CD14-positive monocyte (primary cell): ENCODE results near the gene GAS1. TPM values are rescaled to one million over a fixed set of nuclear protein-coding genes. Genes with fewer than 3 reads are reported as not detected.

Experiments used
- DNase-seq, 3 donors: peaks; one replicate each; pipeline ENCODE4 v3.0.0-alpha.2; 2011 to 2022
- H2AFZ ChIP-seq: 2 replicates; pipeline ENCODE4 v1.6.0; 2012; ENCODE audit warnings: mild to moderate bottlenecking, low read depth, low read length, inconsistent platforms; ENCODE audit not compliant: insufficient read depth, poor library complexity, severe bottlenecking
- H3K27ac ChIP-seq, 2 donors: 1 replicate in 1 of 2; 2 replicates in 1 of 2; pipeline ENCODE4 v1.5.1; 2012 to 2013; ENCODE audit warnings: low read length in 2 of 2, control low read depth in 1 of 2, inconsistent platforms in 1 of 2, low read depth in 1 of 2, mild to moderate bottlenecking in 1 of 2
- H3K27me3 ChIP-seq, 2 donors: one replicate each; pipeline versions ENCODE4 v1.6.0 to v1.6.1; 2011 to 2013; ENCODE audit warnings: low read length in 2 of 2; ENCODE audit not compliant: control insufficient read depth in 2 of 2, insufficient read depth in 2 of 2
- H3K36me3 ChIP-seq, 2 donors: replicated peaks in 1 of 2; 1 replicate in 1 of 2; 2 replicates in 1 of 2; pipeline versions ENCODE4 v1.5.1 to v1.6.1; 2012 to 2013; ENCODE audit warnings: low read length in 2 of 2, control low read depth in 1 of 2, inconsistent platforms in 1 of 2, mild to moderate bottlenecking in 1 of 2; ENCODE audit not compliant: insufficient read depth in 2 of 2, control insufficient read depth in 1 of 2
- H3K4me1 ChIP-seq, 2 donors: 1 replicate in 1 of 2; 2 replicates in 1 of 2; pipeline versions ENCODE4 v1.5.1 to v1.6.1; 2012 to 2013; ENCODE audit warnings: low read length in 2 of 2, control low read depth in 1 of 2, inconsistent platforms in 1 of 2, mild to moderate bottlenecking in 1 of 2, moderate library complexity in 1 of 2; ENCODE audit not compliant: insufficient read depth in 2 of 2, control insufficient read depth in 1 of 2
- H3K4me2 ChIP-seq: replicated peaks from 2 replicates; pipeline ENCODE3; 2012; ENCODE audit warnings: low read length, moderate library complexity, mild to moderate bottlenecking; ENCODE audit not compliant: poor library complexity, severe bottlenecking; ENCODE audit errors: extremely low read depth
- H3K4me3 ChIP-seq, 3 experiments: fragments of 200-600 bp in 1 of 3; sonication (generic) in 1 of 3; replicated peaks in 1 of 3; 1 replicate in 2 of 3; 2 replicates in 1 of 3; pipeline ENCODE4 v1.5.1; 2011 to 2013; ENCODE audit warnings: low read length in 3 of 3, mild to moderate bottlenecking in 3 of 3, control low read depth in 2 of 3, low read depth in 2 of 3, inconsistent platforms in 1 of 3, moderate library complexity in 1 of 3
- H3K79me2 ChIP-seq: 2 replicates; pipeline ENCODE4 v1.6.0; 2012; ENCODE audit warnings: mild to moderate bottlenecking, control low read depth, inconsistent platforms, low read length, moderate library complexity; ENCODE audit not compliant: insufficient read depth
- H3K9ac ChIP-seq: 2 replicates; pipeline ENCODE4 v1.6.0; 2017; ENCODE audit warnings: low read length, mild to moderate bottlenecking; ENCODE audit not compliant: insufficient read depth, poor library complexity, severe bottlenecking
- H3K9me3 ChIP-seq, 2 donors: replicated peaks in 1 of 2; 1 replicate in 1 of 2; 2 replicates in 1 of 2; pipeline versions ENCODE4 v1.5.1 to v1.6.1; 2012 to 2013; ENCODE audit warnings: low read length in 2 of 2, control low read depth in 1 of 2; ENCODE audit not compliant: control insufficient read depth in 1 of 2, insufficient read depth in 1 of 2
- H4K20me1 ChIP-seq: 2 replicates; pipeline ENCODE4 v1.6.0; 2012; ENCODE audit warnings: mild to moderate bottlenecking, low read length, control low read depth, moderate library complexity; ENCODE audit not compliant: insufficient read depth
- H3K27ac Mint-ChIP-seq, 7 donors: one replicate each; pipeline ENCODE4 v1.8.0; 2020; ENCODE audit warnings: mild to moderate bottlenecking in 7 of 7, mixed read lengths in 7 of 7, moderate library complexity in 6 of 7, inconsistent platforms in 2 of 7
- H3K27me3 Mint-ChIP-seq, 3 donors: one replicate each; pipeline ENCODE4 v1.8.0; 2021 to 2022; ENCODE audit warnings: low read depth in 3 of 3, mild to moderate bottlenecking in 3 of 3, mixed read lengths in 3 of 3, moderate library complexity in 3 of 3, inconsistent platforms in 1 of 3
- H3K36me3 Mint-ChIP-seq, 2 donors: one replicate each; pipeline ENCODE4 v1.8.0; 2020; ENCODE audit warnings: mixed read lengths in 2 of 2, inconsistent platforms in 1 of 2, mild to moderate bottlenecking in 1 of 2
- H3K4me1 Mint-ChIP-seq: one replicate; pipeline ENCODE4 v1.8.0; 2020; ENCODE audit warnings: mild to moderate bottlenecking, mixed read lengths
- H3K4me3 Mint-ChIP-seq, 2 donors: one replicate each; pipeline ENCODE4 v1.8.0; 2020; ENCODE audit warnings: mild to moderate bottlenecking in 2 of 2, mixed read lengths in 2 of 2, moderate library complexity in 1 of 2
- H3K9me3 Mint-ChIP-seq, 7 donors: one replicate each; pipeline ENCODE4 v1.8.0; 2020 to 2022; ENCODE audit warnings: mixed read lengths in 7 of 7, mild to moderate bottlenecking in 6 of 7, moderate library complexity in 6 of 7, inconsistent platforms in 2 of 7
- WGBS: methylation state at CpG from one replicate; pipeline ENCODE4 v1.1.5; 2013; ENCODE audit warnings: missing lambda C conversion rate; ENCODE audit not compliant: insufficient coverage; 5-methylcytosine and 5-hydroxymethylcytosine counted together
- intact Hi-C, 2 donors: fragments of 100-400 bp; cut with micrococcal nuclease; formaldehyde crosslinking; loops; one replicate each; pipeline versions ENCODE4 v1.15.0 to v1.15.1; 2023
- polyA plus RNA-seq, 3 donors: library from polyadenylated mRNA; depleted of rRNA in 1 of 3; unstranded in 2 of 3; stranded (reverse) in 1 of 3; fragments of 300-500 nt in 2 of 3; fragments of >200 nt in 1 of 3; fragmentation: Illumina TruSeq in 2 of 3; gene quantifications; 1 replicate in 2 of 3; 2 replicates in 1 of 3; pipeline ENCODE4 v1.2.3, GENCODE V29; 2012 to 2021
- TF ChIP-seq, protein P1 (sequence below): fragments of 200-600 bp; IDR thresholded peaks from one replicate; pipeline ENCODE4 v1.8.0; 2022; ENCODE audit warnings: antibody characterized with exemption, mild to moderate bottlenecking

Gene GAS1
- polyA plus RNA-seq, 3 donors: 0.12 to 0.20 (median 0.18) TPM

DNA sequence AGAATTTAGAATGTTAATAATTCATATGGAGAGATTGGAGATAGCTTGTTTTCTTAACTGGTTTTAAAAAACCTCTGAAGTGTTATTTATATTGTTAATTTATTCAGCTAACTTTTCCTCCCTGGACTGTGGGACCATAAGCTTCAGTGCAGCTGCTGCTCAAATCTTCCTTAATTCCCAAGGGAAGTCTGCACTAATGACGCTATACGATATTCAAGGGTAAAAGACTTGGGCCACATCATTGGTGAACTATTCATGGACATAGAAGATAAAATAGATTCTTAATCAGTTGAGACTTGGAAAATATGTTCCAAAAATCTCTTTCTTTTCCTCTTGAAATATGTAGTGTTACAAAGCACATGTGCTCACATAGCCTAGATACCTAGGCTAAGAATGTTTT lies 31.1 kb upstream of the GAS1 start:
- intact Hi-C loops: no loop called here
- DNase-seq: no peak
- WGBS: no CpG with 5 or more reads among the region's 2 CpGs
- no peak overlapping the region for H3K4me2 ChIP-seq
- Mint-ChIP-seq H3K27ac (no peak overlapping the region), H3K27me3 (peaks cover 2 to 4% (median 2%) of the 10 kb centered on the region in 3 donors), H3K4me1 (no peaks in the 10 kb centered on the region), H3K4me3 (no peak overlapping the region), H3K36me3 (no peaks in the 10 kb centered on the region), H3K9me3 (peaks cover 0 to 3% (median 0%) of the 10 kb centered on the region in 7 donors)
- no peaks in the 10 kb centered on the region for H3K36me3 ChIP-seq
- H3K27me3 ChIP-seq: peaks cover 0 to 2% of the 10 kb centered on the region in 2 donors
- no peaks in the 10 kb centered on the region for H4K20me1 ChIP-seq
- TF ChIP-seq, protein P1, sequence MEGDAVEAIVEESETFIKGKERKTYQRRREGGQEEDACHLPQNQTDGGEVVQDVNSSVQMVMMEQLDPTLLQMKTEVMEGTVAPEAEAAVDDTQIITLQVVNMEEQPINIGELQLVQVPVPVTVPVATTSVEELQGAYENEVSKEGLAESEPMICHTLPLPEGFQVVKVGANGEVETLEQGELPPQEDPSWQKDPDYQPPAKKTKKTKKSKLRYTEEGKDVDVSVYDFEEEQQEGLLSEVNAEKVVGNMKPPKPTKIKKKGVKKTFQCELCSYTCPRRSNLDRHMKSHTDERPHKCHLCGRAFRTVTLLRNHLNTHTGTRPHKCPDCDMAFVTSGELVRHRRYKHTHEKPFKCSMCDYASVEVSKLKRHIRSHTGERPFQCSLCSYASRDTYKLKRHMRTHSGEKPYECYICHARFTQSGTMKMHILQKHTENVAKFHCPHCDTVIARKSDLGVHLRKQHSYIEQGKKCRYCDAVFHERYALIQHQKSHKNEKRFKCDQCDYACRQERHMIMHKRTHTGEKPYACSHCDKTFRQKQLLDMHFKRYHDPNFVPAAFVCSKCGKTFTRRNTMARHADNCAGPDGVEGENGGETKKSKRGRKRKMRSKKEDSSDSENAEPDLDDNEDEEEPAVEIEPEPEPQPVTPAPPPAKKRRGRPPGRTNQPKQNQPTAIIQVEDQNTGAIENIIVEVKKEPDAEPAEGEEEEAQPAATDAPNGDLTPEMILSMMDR: no peak
- no peaks in the 10 kb centered on the region for H3K79me2 ChIP-seq
- no peaks in the 10 kb centered on the region for H3K4me1 ChIP-seq
- H2AFZ ChIP-seq: no peak overlapping the region
- H3K9ac ChIP-seq: no peak overlapping the region
- H3K4me3 ChIP-seq: no peak overlapping the region
- H3K9me3 ChIP-seq: no peaks in the 10 kb centered on the region
- no peak overlapping the region for H3K27ac ChIP-seq

DNA sequence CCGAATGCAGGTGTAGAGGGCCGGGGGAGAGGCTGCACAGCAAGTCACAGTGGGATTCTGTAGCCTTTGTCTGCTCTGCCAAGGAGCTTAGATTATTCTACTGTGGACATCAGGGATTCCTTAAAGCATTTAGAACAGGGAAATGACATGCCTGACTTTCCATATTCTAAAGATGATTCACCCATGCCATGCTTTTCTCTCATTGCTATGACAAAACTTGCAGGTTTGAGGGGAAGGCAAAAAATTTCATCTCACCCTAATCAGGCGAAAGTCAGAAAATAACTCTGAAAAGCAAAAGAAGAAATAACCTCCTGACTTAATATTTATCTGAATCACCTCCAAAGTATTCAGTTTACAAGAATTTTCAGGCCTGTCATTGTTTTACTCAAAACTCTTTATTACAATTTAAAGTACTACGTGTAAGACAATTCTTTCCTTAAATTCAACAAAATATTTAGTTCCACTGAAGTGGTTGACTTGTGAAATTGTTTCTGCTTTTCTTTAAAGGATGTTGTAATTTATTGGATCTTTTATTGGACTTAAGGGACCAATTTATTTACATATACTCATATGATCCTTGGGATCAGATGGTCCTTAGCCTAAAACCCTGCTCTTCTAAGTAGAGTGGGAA lies 30.0 kb upstream of the GAS1 start:
- H3K27me3 Mint-ChIP-seq: peaks cover 2 to 6% (median 2%) of the 10 kb centered on the region in 3 donors
- DNase-seq: no peak
- no peaks in the 10 kb centered on the region for H3K4me1 Mint-ChIP-seq
- H3K9me3 ChIP-seq: no peaks in the 10 kb centered on the region
- H3K4me3 ChIP-seq: no peak overlapping the region
- H2AFZ ChIP-seq: no peak overlapping the region
- intact Hi-C loops: no loop called here
- H4K20me1 ChIP-seq: no peaks in the 10 kb centered on the region
- H3K4me3 Mint-ChIP-seq: no peak overlapping the region
- TF ChIP-seq, protein P1: no peak
- H3K79me2 ChIP-seq: no peaks in the 10 kb centered on the region
- no peak overlapping the region for H3K27ac ChIP-seq
- H3K36me3 ChIP-seq: no peaks in the 10 kb centered on the region
- no peaks in the 10 kb centered on the region for H3K36me3 Mint-ChIP-seq
- 90% methylated on average over 2 of the region's 4 CpGs for WGBS
- no peak overlapping the region for H3K4me2 ChIP-seq
- peaks cover 0 to 2% of the 10 kb centered on the region in 2 donors for H3K27me3 ChIP-seq
- H3K27ac Mint-ChIP-seq: no peak overlapping the region
- H3K9ac ChIP-seq: no peak overlapping the region
- no peaks in the 10 kb centered on the region for H3K4me1 ChIP-seq
- peaks cover 0 to 3% (median 0%) of the 10 kb centered on the region in 7 donors for H3K9me3 Mint-ChIP-seq
